Keratinocyte (primary cell): Measurements from ENCODE around the gene AANAT. TPM values are rescaled to one million over a fixed set of nuclear protein-coding genes. Genes with fewer than 3 reads are reported as not detected.
A peak's percentile ranks its signal among the peaks of the same experiment; 100 is the strongest.

Experiments used
- DNase-seq: peaks from one replicate; pipeline ENCODE4 v3.0.0-alpha.2; 2011; ENCODE audit warnings: low read depth, missing footprints, low spot score
- FAIRE-seq: peaks from 2 replicates; lab custom pipeline; 2011; peaks lifted over from hg19 to GRCh38; lab: Jason Lieb, UNC
- H2AFZ ChIP-seq: 2 replicates; pipeline ENCODE4 v1.6.0; 2012; ENCODE audit warnings: low read length, control low read depth, inconsistent platforms; ENCODE audit not compliant: control insufficient read depth
- H3K27ac ChIP-seq: 2 replicates; pipeline ENCODE4 v1.5.1; 2011; ENCODE audit warnings: low read length; ENCODE audit not compliant: control insufficient read depth, insufficient read depth
- H3K27me3 ChIP-seq: 3 replicates; pipeline ENCODE4 v1.6.0; 2011; ENCODE audit warnings: low read length; ENCODE audit not compliant: control insufficient read depth, insufficient read depth; ENCODE audit errors: extremely low read depth
- H3K36me3 ChIP-seq, 2 experiments: 2 replicates in 1 of 2; 3 replicates in 1 of 2; pipeline ENCODE4 v1.5.1; 2011; ENCODE audit warnings: low read length in 2 of 2, mild to moderate bottlenecking in 1 of 2; ENCODE audit not compliant: control insufficient read depth in 2 of 2, insufficient read depth in 2 of 2; ENCODE audit errors: extremely low read depth in 1 of 2
- H3K4me1 ChIP-seq: 3 replicates; pipeline ENCODE4 v1.5.1; 2011; ENCODE audit warnings: low read length; ENCODE audit not compliant: control insufficient read depth, insufficient read depth; ENCODE audit errors: extremely low read depth
- H3K4me2 ChIP-seq: 3 replicates; pipeline ENCODE4 v1.6.0; 2011; ENCODE audit warnings: low read depth, low read length; ENCODE audit not compliant: control insufficient read depth, insufficient read depth; ENCODE audit errors: extremely low read depth
- H3K4me3 ChIP-seq, 3 experiments: fragments of 200-600 bp in 1 of 3; sonication (generic) in 1 of 3; 2 replicates in 2 of 3; 3 replicates in 1 of 3; pipeline ENCODE4 v1.5.1; 2011 to 2016; ENCODE audit warnings: low read length in 3 of 3, mild to moderate bottlenecking in 3 of 3, control low read depth in 2 of 3, inconsistent platforms in 1 of 3, low read depth in 1 of 3, mixed read lengths in 1 of 3, mixed run types in 1 of 3, moderate library complexity in 1 of 3; ENCODE audit not compliant: control insufficient read depth in 2 of 3, insufficient read depth in 2 of 3; ENCODE audit errors: extremely low read depth in 1 of 3
- H3K79me2 ChIP-seq: 2 replicates; pipeline ENCODE4 v1.6.0; 2012; ENCODE audit warnings: low read length; ENCODE audit not compliant: control insufficient read depth, insufficient read depth
- H3K9ac ChIP-seq: 3 replicates; pipeline ENCODE4 v1.6.0; 2011; ENCODE audit warnings: low read length; ENCODE audit not compliant: control insufficient read depth, insufficient read depth; ENCODE audit errors: extremely low read depth
- H3K9me1 ChIP-seq: 3 replicates; pipeline ENCODE4 v1.6.0; 2011; ENCODE audit warnings: low read length; ENCODE audit not compliant: control insufficient read depth, insufficient read depth; ENCODE audit errors: extremely low read depth
- H3K9me3 ChIP-seq: 2 replicates; pipeline ENCODE4 v1.5.1; 2012; ENCODE audit warnings: low read depth, low read length; ENCODE audit not compliant: control insufficient read depth
- H4K20me1 ChIP-seq: 3 replicates; pipeline ENCODE4 v1.6.0; 2011; ENCODE audit warnings: low read length; ENCODE audit not compliant: control insufficient read depth, insufficient read depth; ENCODE audit errors: extremely low read depth
- CTCF ChIP-seq, 3 experiments: IDR thresholded peaks in 1 of 3; conservative IDR thresholded peaks in 1 of 3; optimal IDR thresholded peaks in 1 of 3; 2 replicates in 2 of 3; 3 replicates in 1 of 3; pipeline versions ENCODE3 to v1.5.1; 2011; ENCODE audit warnings: low read length in 3 of 3, mild to moderate bottlenecking in 3 of 3, moderate library complexity in 2 of 3, control low read depth in 1 of 3, inconsistent platforms in 1 of 3; ENCODE audit not compliant: insufficient read depth in 2 of 3; ENCODE audit errors: extremely low read depth in 1 of 3
- EZH2 ChIP-seq: IDR thresholded peaks from one replicate; pipeline ENCODE4 v1.6.1; 2012; ENCODE audit warnings: inconsistent platforms, mild to moderate bottlenecking, low read length, moderate library complexity
- dilution Hi-C: fragments of 300-500 bp; cut with MboI; formaldehyde crosslinking; loops from one replicate; pipeline ENCODE4 v1.7.0; 2020; ENCODE audit warnings: low sequenced_read_pairs; ENCODE audit not compliant: extremely low pct_ligation_motif_present
- polyA plus RNA-seq, 5 experiments: library from polyadenylated mRNA; depleted of rRNA in 3 of 5; stranded (reverse) in 3 of 5; stranded (forward) in 1 of 5; unstranded in 1 of 5; fragments of >200 nt; gene quantifications; 1 replicate in 1 of 5; 2 replicates in 3 of 5; 3 replicates in 1 of 5; pipeline versions ENCODE4 v1.2.1 to v1.2.3, GENCODE V29; 2011 to 2012; ENCODE audit warnings: missing spikeins in 2 of 5, low read depth in 1 of 5, low replicate concordance in 1 of 5

The AANAT gene
- polyA plus RNA-seq, 1 donor (not counting 4 experiments of a cell fraction or from before 2014, with no cell fraction given), result not detected

- Histone ChIP-seq H4K20me1 (peaks cover 21% of the 10 kb centered on the region), H3K27me3 (no peaks in the 10 kb centered on the region), H3K36me3 (peaks cover 5 to 6% of the 10 kb centered on the region in 2 experiments), H2AFZ (peak overlapping the region; percentile 21), H3K4me1 (peaks cover 43% of the 10 kb centered on the region), H3K9me1 (peaks cover 3% of the 10 kb centered on the region), H3K79me2 (peaks cover 60% of the 10 kb centered on the region), H3K4me2 (peak overlapping the region; percentile 84), H3K27ac (peak overlapping the region; percentile 91), H3K9ac (peak overlapping the region; percentile 95), H3K9me3 (no peaks in the 10 kb centered on the region), H3K4me3 (peak overlapping the region in 2 of 3 experiments; percentile 94 to 97)
- DNase-seq (peak; percentile 79), FAIRE-seq (no peak)
- no peak for TF ChIP-seq EZH2
- no peak for TF ChIP-seq CTCF (optimal IDR thresholded peaks at IDR 0.05 in 1 of 3, IDR thresholded peaks at IDR 0.05 in 1 of 3, conservative IDR thresholded peaks at IDR 0.05 in 1 of 3; ENCODE audit: extremely low read depth in 1 of 3, insufficient read depth in 2 of 3, low read length in 3 of 3)
- dilution Hi-C loops, result no loop called here
Measured at GRCh38 chr17:76497979-76498875, 30.8 kb downstream of the AANAT start.

DNA sequence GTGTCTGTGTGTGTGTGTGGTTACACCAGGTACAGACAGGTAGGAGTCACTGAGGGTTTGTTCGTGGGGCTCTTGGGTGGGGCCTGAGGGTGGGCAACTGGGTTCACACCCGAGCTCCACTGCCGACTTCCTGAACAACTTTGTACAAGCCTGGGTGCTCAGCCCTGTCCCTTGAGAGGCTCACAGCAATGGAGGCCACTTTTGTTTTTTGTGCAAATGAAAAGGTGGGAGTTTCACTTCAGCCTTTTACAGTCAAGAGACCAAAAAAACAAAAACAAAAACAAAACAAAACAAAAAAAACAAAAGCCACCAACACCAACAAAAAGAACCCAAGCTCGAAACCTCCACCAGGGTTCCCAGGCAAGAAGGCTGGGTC lies 31.5 kb downstream of the AANAT start:
- Histone ChIP-seq H3K4me1 (peaks cover 36% of the 10 kb centered on the region), H3K4me3 (peak overlapping the region; percentile 87 to 97 (median 94)), H3K4me2 (peak overlapping the region; percentile 84), H3K9ac (peak overlapping the region; percentile 95), H4K20me1 (peaks cover 21% of the 10 kb centered on the region), H3K27me3 (no peaks in the 10 kb centered on the region), H3K9me1 (peaks cover 3% of the 10 kb centered on the region), H3K36me3 (peaks cover 5 to 6% of the 10 kb centered on the region in 2 experiments), H3K9me3 (no peaks in the 10 kb centered on the region), H2AFZ (no peak overlapping the region), H3K79me2 (peaks cover 58% of the 10 kb centered on the region), H3K27ac (peak overlapping the region; percentile 91)
- no peak for FAIRE-seq
- dilution Hi-C loops, result no loop called here
- TF ChIP-seq EZH2, result no peak
- TF ChIP-seq CTCF (optimal IDR thresholded peaks at IDR 0.05 in 1 of 3, IDR thresholded peaks at IDR 0.05 in 1 of 3, conservative IDR thresholded peaks at IDR 0.05 in 1 of 3; ENCODE audit: extremely low read depth in 1 of 3, insufficient read depth in 2 of 3, low read length in 3 of 3), result no peak
- DNase-seq, result no peak
